ENCODE results near the gene FOXN4. TPM values are rescaled to one million over a fixed set of nuclear protein-coding genes. Genes with fewer than 3 reads are reported as not detected.

The FOXN4 gene
- total RNA-seq, 1 experiment from 2014 or later, result 0.52 TPM

DNA sequence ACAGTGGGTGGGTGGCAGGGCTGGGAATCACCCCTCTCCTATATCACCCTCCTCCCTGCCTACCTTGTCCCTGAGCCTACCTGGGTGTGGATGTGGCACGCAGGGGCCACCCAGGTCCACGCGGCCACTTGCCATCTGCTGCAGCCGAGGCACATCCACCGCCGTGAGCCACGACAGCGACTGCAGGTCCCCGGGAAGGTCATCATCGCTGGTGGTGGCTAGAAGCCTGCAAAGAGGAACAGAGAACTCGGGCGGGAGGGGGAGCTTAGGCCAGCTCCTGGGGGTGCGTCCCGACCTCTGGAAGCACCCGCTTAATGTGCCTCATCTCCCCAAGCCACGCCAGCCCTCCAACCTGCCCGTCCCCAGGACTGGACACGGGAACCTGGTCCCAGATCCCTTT, 19.0 kb downstream of the FOXN4 start:
- intact Hi-C loops (cut with micrococcal nuclease), result no loop called here
- ATAC-seq, result no peak
- Histone ChIP-seq H3K27me3 (ENCODE audit: insufficient read depth, low read length) (no peaks in the 10 kb centered on the region), H3K4me1 (ENCODE audit: control insufficient read depth in 1 of 2, insufficient read depth in 2 of 2, low read length in 2 of 2) (no peaks in the 10 kb centered on the region), H2AFZ (ENCODE audit: low read depth, low read length, poor library complexity, severe bottlenecking) (no peak overlapping the region), H4K20me1 (ENCODE audit: insufficient read depth) (no peaks in the 10 kb centered on the region), H3K9ac (ENCODE audit: low read length) (no peak overlapping the region), H3K9me2 (ENCODE audit: insufficient read depth) (no peaks in the 10 kb centered on the region), H3K9me3 (ENCODE audit: control insufficient read depth in 1 of 2, insufficient read depth in 1 of 2, low read depth in 1 of 2, low read length in 2 of 2) (no peaks in the 10 kb centered on the region), H3K36me3 (ENCODE audit: control insufficient read depth in 1 of 2, insufficient read depth in 2 of 2, low read length in 2 of 2) (no peaks in the 10 kb centered on the region), H3K79me2 (ENCODE audit: insufficient read depth, low read length) (no peaks in the 10 kb centered on the region), H3K27ac (ENCODE audit: low read depth, low read length) (no peak overlapping the region), H3K4me2 (ENCODE audit: low read length) (no peak overlapping the region), H3K4me3 (replicated peaks in 1 of 2; ENCODE audit: low read depth in 1 of 2, low read length in 2 of 2) (no peak overlapping the region)
- RAD21 ChIA-PET (ENCODE audit: low non-redundant PET in 1 of 2, low total read pairs in 2 of 2, uncharacterized antibody in 2 of 2, unreplicated experiment in 2 of 2), result no interaction called here
- TF ChIP-seq CEBPB (IDR thresholded peaks at IDR 0.05; ENCODE audit: low read depth), result no peak
- TF ChIP-seq JUND (IDR thresholded peaks at IDR 0.05), result no peak
- TF ChIP-seq RAD21 (IDR thresholded peaks at IDR 0.05; ENCODE audit: low read depth), result no peak
- TF ChIP-seq POLR2AphosphoS5 (IDR thresholded peaks at IDR 0.05; ENCODE audit: low read depth, low read length), result no peak
- TF ChIP-seq ZFX (IDR thresholded peaks at IDR 0.05), result no peak
- TF ChIP-seq, protein P1, sequence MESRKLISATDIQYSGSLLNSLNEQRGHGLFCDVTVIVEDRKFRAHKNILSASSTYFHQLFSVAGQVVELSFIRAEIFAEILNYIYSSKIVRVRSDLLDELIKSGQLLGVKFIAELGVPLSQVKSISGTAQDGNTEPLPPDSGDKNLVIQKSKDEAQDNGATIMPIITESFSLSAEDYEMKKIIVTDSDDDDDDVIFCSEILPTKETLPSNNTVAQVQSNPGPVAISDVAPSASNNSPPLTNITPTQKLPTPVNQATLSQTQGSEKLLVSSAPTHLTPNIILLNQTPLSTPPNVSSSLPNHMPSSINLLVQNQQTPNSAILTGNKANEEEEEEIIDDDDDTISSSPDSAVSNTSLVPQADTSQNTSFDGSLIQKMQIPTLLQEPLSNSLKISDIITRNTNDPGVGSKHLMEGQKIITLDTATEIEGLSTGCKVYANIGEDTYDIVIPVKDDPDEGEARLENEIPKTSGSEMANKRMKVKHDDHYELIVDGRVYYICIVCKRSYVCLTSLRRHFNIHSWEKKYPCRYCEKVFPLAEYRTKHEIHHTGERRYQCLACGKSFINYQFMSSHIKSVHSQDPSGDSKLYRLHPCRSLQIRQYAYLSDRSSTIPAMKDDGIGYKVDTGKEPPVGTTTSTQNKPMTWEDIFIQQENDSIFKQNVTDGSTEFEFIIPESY (IDR thresholded peaks at IDR 0.05; ENCODE audit: extremely low read depth, insufficient replicate concordance, low read length), result no peak
- TF ChIP-seq YY1 (IDR thresholded peaks at IDR 0.05; ENCODE audit: extremely low read depth, insufficient replicate concordance, low read depth, low read length), result no peak
- no peak for TF ChIP-seq EGR1 (IDR thresholded peaks at IDR 0.05; ENCODE audit: low read depth)
- TF ChIP-seq ELF1 (IDR thresholded peaks at IDR 0.05; ENCODE audit: borderline replicate concordance, low read depth), result no peak
- no peak for TF ChIP-seq ZNF274 (IDR thresholded peaks at IDR 0.05; ENCODE audit: low read depth, low read length)
- TF ChIP-seq EZH2 (IDR thresholded peaks at IDR 0.05), result no peak
- TF ChIP-seq MAX (IDR thresholded peaks at IDR 0.05), result no peak
- no peak for TF ChIP-seq CBX3 (IDR thresholded peaks at IDR 0.05; ENCODE audit: low read depth)
- no peak for TF ChIP-seq POLR2A (IDR thresholded peaks at IDR 0.05; ENCODE audit: borderline replicate concordance, extremely low read depth, insufficient read depth, insufficient read length)
- no peak for TF ChIP-seq SIN3A (IDR thresholded peaks at IDR 0.05; ENCODE audit: low read depth)
- TF ChIP-seq FOSL1 (IDR thresholded peaks at IDR 0.05; ENCODE audit: low read depth), result no peak
- BruUV-seq (replicated peaks), result no TSS peak
- no peak for DNase-seq (ENCODE audit: low read depth, low spot score)
- CTCF ChIA-PET, result no interaction called here
- POLR2A ChIA-PET, result no interaction called here

All from HCT116 (cell line).